ENCODE results near the gene ESRP2.

ESRP2 gene

DNA sequence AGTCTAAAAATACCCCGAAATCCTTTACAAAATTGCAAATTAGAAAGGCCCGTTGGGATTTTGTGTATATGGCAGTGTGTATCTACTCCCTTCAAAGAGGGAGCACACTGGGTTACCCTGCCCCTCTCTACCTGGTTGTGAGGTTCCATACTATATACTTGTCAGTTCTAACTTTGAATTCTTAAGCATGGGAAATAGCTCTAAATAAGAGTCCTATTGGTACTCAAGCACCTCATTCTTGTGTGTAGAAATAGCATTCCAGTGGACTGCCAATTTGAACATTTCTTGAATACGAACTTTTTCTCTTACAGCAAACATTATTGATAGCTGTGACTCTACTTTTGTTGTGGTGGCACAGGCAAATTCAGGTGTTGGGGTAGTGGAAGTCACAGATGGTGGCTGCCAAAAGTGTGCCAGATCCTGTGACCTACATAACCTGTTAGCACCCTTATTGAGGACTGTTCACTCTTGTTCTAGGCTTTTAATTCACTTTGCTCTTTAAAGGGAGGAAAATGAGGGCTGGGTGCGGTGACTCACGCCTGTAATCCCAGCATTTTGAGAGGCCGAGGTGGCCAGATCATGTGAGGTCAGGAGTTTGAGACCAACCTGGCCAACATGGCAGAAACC is 16.1 kb downstream of the ESRP2 start:
- no peaks in the 10 kb centered on the region for H3K4me1 ChIP-seq (ENCODE audit: control insufficient read depth, low read length)
- H3K27me3 ChIP-seq (ENCODE audit: control insufficient read depth, low read length), result no peaks in the 10 kb centered on the region
- H3K4me2 ChIP-seq (ENCODE audit: low read length), result no peak overlapping the region
- no peaks in the 10 kb centered on the region for H3K9me3 ChIP-seq (ENCODE audit: control insufficient read depth, insufficient read depth, low read length)
- TF ChIP-seq EZH2phosphoT487 (IDR thresholded peaks at IDR 0.05; ENCODE audit: borderline replicate concordance, low read length), result no peak
- TF ChIP-seq, protein P1, sequence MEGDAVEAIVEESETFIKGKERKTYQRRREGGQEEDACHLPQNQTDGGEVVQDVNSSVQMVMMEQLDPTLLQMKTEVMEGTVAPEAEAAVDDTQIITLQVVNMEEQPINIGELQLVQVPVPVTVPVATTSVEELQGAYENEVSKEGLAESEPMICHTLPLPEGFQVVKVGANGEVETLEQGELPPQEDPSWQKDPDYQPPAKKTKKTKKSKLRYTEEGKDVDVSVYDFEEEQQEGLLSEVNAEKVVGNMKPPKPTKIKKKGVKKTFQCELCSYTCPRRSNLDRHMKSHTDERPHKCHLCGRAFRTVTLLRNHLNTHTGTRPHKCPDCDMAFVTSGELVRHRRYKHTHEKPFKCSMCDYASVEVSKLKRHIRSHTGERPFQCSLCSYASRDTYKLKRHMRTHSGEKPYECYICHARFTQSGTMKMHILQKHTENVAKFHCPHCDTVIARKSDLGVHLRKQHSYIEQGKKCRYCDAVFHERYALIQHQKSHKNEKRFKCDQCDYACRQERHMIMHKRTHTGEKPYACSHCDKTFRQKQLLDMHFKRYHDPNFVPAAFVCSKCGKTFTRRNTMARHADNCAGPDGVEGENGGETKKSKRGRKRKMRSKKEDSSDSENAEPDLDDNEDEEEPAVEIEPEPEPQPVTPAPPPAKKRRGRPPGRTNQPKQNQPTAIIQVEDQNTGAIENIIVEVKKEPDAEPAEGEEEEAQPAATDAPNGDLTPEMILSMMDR (IDR thresholded peaks at IDR 0.05; ENCODE audit: low read depth, low read length, poor library complexity, severe bottlenecking), result no peak
- no peaks in the 10 kb centered on the region for H4K20me1 ChIP-seq (ENCODE audit: control insufficient read depth, insufficient read depth, low read depth, low read length)
- H3K27ac ChIP-seq (ENCODE audit: low read depth, low read length), result no peak overlapping the region
- H3K9me2 ChIP-seq (replicated peaks; ENCODE audit: control insufficient read depth, low read length), result no peaks in the 10 kb centered on the region
- no peaks in the 10 kb centered on the region for H3K79me2 ChIP-seq (ENCODE audit: control insufficient read depth, low read length)
- no peaks in the 10 kb centered on the region for H3F3A ChIP-seq (ENCODE audit: control insufficient read depth, insufficient read depth)
- no peaks in the 10 kb centered on the region; the same call in 1 of the 2 replicates for H3K36me3 ChIP-seq (ENCODE audit: control insufficient read depth, low read length)
- no peak overlapping the region for H3K4me3 ChIP-seq (ENCODE audit: low read length)

DNA sequence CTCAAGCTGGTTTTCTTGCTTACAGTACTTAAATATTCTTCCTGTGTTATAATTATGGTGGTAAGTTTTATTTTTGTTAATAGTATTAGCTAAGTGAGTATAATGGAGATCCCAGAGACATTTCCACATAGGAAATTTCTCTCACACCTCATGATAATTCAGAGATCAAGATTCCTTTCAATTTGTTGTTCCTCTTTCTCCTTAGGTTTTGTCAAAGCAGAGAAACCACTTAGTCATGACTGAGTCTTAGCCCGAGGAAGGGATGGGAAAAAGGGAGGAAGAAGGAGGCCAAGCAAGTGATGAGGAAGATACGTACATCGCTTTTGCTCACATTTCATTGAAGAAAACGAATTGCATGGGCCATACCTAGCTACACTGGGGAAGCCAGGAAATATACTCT is 18.4 kb downstream of the ESRP2 start:
- Histone ChIP-seq H3K4me2 (ENCODE audit: low read length) (no peak overlapping the region), H3K36me3 (ENCODE audit: control insufficient read depth, low read length) (no peaks in the 10 kb centered on the region; the same call in 1 of the 2 replicates), H3F3A (ENCODE audit: control insufficient read depth, insufficient read depth) (peaks cover 2% of the 10 kb centered on the region; the same call in 1 of the 2 replicates), H3K9me3 (ENCODE audit: control insufficient read depth, insufficient read depth, low read length) (no peaks in the 10 kb centered on the region), H3K9me2 (replicated peaks; ENCODE audit: control insufficient read depth, low read length) (no peaks in the 10 kb centered on the region), H3K27ac (ENCODE audit: low read depth, low read length) (no peak overlapping the region), H3K79me2 (ENCODE audit: control insufficient read depth, low read length) (no peaks in the 10 kb centered on the region), H3K4me1 (ENCODE audit: control insufficient read depth, low read length) (peaks cover 3% of the 10 kb centered on the region; the same call in 1 of the 2 replicates), H3K4me3 (ENCODE audit: low read length) (no peak overlapping the region), H4K20me1 (ENCODE audit: control insufficient read depth, insufficient read depth, low read depth, low read length) (no peaks in the 10 kb centered on the region), H3K27me3 (ENCODE audit: control insufficient read depth, low read length) (no peaks in the 10 kb centered on the region)
- TF ChIP-seq EZH2phosphoT487 (IDR thresholded peaks at IDR 0.05; ENCODE audit: borderline replicate concordance, low read length), result no peak
- TF ChIP-seq, protein P1 (IDR thresholded peaks at IDR 0.05; ENCODE audit: low read depth, low read length, poor library complexity, severe bottlenecking), result no peak

DNA sequence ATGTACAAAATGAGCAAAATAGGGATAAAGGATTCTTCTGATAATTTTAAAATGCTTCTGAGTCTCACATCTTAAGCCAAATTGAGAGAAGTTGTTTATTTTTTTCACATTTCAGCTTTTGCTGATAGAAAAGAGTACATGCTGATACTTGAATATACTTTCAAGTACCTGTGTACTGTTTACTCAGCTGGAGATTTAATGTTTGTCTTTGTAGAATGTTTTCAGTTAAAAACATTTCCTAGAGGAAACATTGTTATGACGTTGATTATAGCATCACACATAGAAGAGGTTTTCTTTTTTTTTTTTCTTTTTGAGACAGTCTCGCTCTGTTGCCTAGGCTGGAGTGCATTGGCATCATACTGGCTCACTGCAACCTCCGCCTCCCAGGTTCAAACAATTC is 19.7 kb downstream of the ESRP2 start:
- no peak overlapping the region for H3K27ac ChIP-seq (ENCODE audit: low read depth, low read length)
- H3K4me2 ChIP-seq (ENCODE audit: low read length), result no peak overlapping the region
- H3K4me1 ChIP-seq (ENCODE audit: control insufficient read depth, low read length), result peaks cover 3% of the 10 kb centered on the region; the same call in 1 of the 2 replicates
- no peaks in the 10 kb centered on the region for H3K9me3 ChIP-seq (ENCODE audit: control insufficient read depth, insufficient read depth, low read length)
- no peak overlapping the region for H3K4me3 ChIP-seq (ENCODE audit: low read length)
- H3K27me3 ChIP-seq (ENCODE audit: control insufficient read depth, low read length), result no peaks in the 10 kb centered on the region
- no peaks in the 10 kb centered on the region for H3K79me2 ChIP-seq (ENCODE audit: control insufficient read depth, low read length)
- H3F3A ChIP-seq (ENCODE audit: control insufficient read depth, insufficient read depth), result peaks cover 2% of the 10 kb centered on the region; the same call in 1 of the 2 replicates
- H3K9me2 ChIP-seq (replicated peaks; ENCODE audit: control insufficient read depth, low read length), result no peaks in the 10 kb centered on the region
- no peaks in the 10 kb centered on the region; the same call in 1 of the 2 replicates for H3K36me3 ChIP-seq (ENCODE audit: control insufficient read depth, low read length)
- no peaks in the 10 kb centered on the region for H4K20me1 ChIP-seq (ENCODE audit: control insufficient read depth, insufficient read depth, low read depth, low read length)
- TF ChIP-seq, protein P1 (IDR thresholded peaks at IDR 0.05; ENCODE audit: low read depth, low read length, poor library complexity, severe bottlenecking), result no peak
- TF ChIP-seq EZH2phosphoT487 (IDR thresholded peaks at IDR 0.05; ENCODE audit: borderline replicate concordance, low read length), result no peak
